ENCODE results near the gene NPM3. TPM values are rescaled to one million over a fixed set of nuclear protein-coding genes. Genes with fewer than 3 reads are reported as not detected.
"Not testable (repeated sequence)": the region's sequence is repeated elsewhere in the genome, so short reads cannot be mapped to it uniquely, and the experiment has no call there.

Gene NPM3
- total RNA-seq, 1 donor from 2014 or later = 54.7 TPM

- Mint-ChIP-seq H3K4me3 (ENCODE audit: unreplicated experiment) (peak overlapping the region; percentile 1), H3K27ac (ENCODE audit: unreplicated experiment) (no peak overlapping the region), H3K27me3 (ENCODE audit: unreplicated experiment) (no peaks in the 10 kb centered on the region), H3K9me3 (ENCODE audit: unreplicated experiment) (no peaks in the 10 kb centered on the region), H3K36me3 (ENCODE audit: low read depth, unreplicated experiment) (peaks cover 36% of the 10 kb centered on the region), H3K4me1 (ENCODE audit: unreplicated experiment) (no peaks in the 10 kb centered on the region)
- no peak for TF ChIP-seq CTCF (IDR thresholded peaks at IDR 0.05; ENCODE audit: unreplicated experiment)
- DNase-seq (ENCODE audit: low spot score) = no peak
These were observed 20.3 kb upstream of the NPM3 start for GRCh38 chr10:101803511-101803910.

DNA sequence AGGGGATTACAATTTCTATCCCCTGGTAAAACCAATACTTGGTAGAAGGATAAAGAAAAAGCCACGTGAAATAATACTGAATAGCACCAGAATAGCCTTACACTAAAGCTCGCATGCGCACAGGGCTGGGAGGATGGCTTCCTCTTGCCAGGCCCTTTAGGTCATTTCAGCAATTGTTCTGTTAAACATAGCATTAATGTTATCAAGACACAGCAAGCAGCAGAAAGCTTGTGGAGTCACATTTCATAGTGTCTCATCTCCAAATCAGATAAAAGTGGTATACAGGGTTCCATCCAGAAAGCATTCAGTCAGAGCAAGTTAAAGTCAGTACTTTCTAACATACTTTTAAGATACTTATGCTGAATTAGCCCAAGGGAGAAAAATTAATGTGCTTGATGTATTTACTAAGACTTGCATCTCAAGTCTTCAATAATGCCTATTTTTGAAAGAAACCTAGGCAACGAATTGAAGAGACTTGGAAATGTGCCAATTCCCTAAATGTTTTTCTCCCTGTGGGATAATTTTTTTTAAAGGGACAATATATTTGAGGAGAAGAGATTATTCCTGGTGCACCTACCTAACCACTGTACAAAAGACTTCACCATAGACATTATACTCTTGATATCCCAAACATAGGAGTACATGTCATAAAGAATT is 14.3 kb upstream of the NPM3 start:
- no peaks in the 10 kb centered on the region for H3K9me3 Mint-ChIP-seq (ENCODE audit: unreplicated experiment)

GRCh38 chr10:101793526-101793925 is 10.3 kb upstream of the NPM3 start:
- Mint-ChIP-seq H3K9me3 (ENCODE audit: unreplicated experiment) (no peaks in the 10 kb centered on the region), H3K4me3 (ENCODE audit: unreplicated experiment) (no peak overlapping the region), H3K36me3 (ENCODE audit: low read depth, unreplicated experiment) (peaks cover 35% of the 10 kb centered on the region), H3K4me1 (ENCODE audit: unreplicated experiment) (no peaks in the 10 kb centered on the region), H3K27me3 (ENCODE audit: unreplicated experiment) (peaks cover 1% of the 10 kb centered on the region), H3K27ac (ENCODE audit: unreplicated experiment) (no peak overlapping the region)
- no peak for DNase-seq (ENCODE audit: low spot score)
- TF ChIP-seq CTCF (IDR thresholded peaks at IDR 0.05; ENCODE audit: unreplicated experiment) = no peak

More for the DNA sequence above, 14.3 kb upstream of the NPM3 start:
- Mint-ChIP-seq H3K27ac (ENCODE audit: unreplicated experiment) (no peak overlapping the region), H3K36me3 (ENCODE audit: low read depth, unreplicated experiment) (peaks cover 54% of the 10 kb centered on the region), H3K27me3 (ENCODE audit: unreplicated experiment) (no peaks in the 10 kb centered on the region), H3K4me3 (ENCODE audit: unreplicated experiment) (no peak overlapping the region), H3K4me1 (ENCODE audit: unreplicated experiment) (no peaks in the 10 kb centered on the region)
- no peak for TF ChIP-seq CTCF (IDR thresholded peaks at IDR 0.05; ENCODE audit: unreplicated experiment)
- DNase-seq (ENCODE audit: low spot score) = no peak

GRCh38 chr10:101789686-101790085 is 6.4 kb upstream of the NPM3 start:
- Mint-ChIP-seq H3K27me3 (ENCODE audit: unreplicated experiment) (peaks cover 1% of the 10 kb centered on the region), H3K4me3 (ENCODE audit: unreplicated experiment) (no peak overlapping the region), H3K36me3 (ENCODE audit: low read depth, unreplicated experiment) (peaks cover 25% of the 10 kb centered on the region), H3K4me1 (ENCODE audit: unreplicated experiment) (peaks cover 6% of the 10 kb centered on the region), H3K27ac (ENCODE audit: unreplicated experiment) (peak overlapping the region; percentile 36), H3K9me3 (ENCODE audit: unreplicated experiment) (no peaks in the 10 kb centered on the region)
- no peak for TF ChIP-seq CTCF (IDR thresholded peaks at IDR 0.05; ENCODE audit: unreplicated experiment)
- DNase-seq (ENCODE audit: low spot score) = no peak

- H3K9me3 Mint-ChIP-seq (ENCODE audit: unreplicated experiment); H3K27me3 Mint-ChIP-seq (ENCODE audit: unreplicated experiment); DNase-seq (ENCODE audit: low spot score); H3K4me3 Mint-ChIP-seq (ENCODE audit: unreplicated experiment): not testable (repeated sequence)
- peak overlapping the region; percentile 36 for H3K27ac Mint-ChIP-seq (ENCODE audit: unreplicated experiment)
- H3K4me1 Mint-ChIP-seq (ENCODE audit: unreplicated experiment) = peaks cover 11% of the 10 kb centered on the region
- H3K36me3 Mint-ChIP-seq (ENCODE audit: low read depth, unreplicated experiment) = peaks cover 25% of the 10 kb centered on the region
These were observed 6.0 kb upstream of the NPM3 start for GRCh38 chr10:101789231-101789630.

Measured in endothelial cell (in vitro differentiated cells).